Forelimb muscle (tissue), 1 donor: ENCODE results near the gene NR3C2. TPM values are rescaled to one million over a fixed set of nuclear protein-coding genes. Genes with fewer than 3 reads are reported as not detected.
"Not testable (repeated sequence)": the region's sequence is repeated elsewhere in the genome, so short reads cannot be mapped to it uniquely, and the experiment has no call there.

Experiments used
- DNase-seq: peaks from one replicate; pipeline ENCODE4 v3.0.0-alpha.2; 2013; ENCODE audit warnings: low read depth
- polyA plus RNA-seq: library from polyadenylated mRNA; unstranded; fragments of 120-200 nt; gene quantifications from one replicate; pipeline ENCODE4 v1.2.1, GENCODE V29; 2013; ENCODE audit not compliant: insufficient read length

Gene NR3C2
- polyA plus RNA-seq, 1 donor: 14.1 TPM

DNA sequence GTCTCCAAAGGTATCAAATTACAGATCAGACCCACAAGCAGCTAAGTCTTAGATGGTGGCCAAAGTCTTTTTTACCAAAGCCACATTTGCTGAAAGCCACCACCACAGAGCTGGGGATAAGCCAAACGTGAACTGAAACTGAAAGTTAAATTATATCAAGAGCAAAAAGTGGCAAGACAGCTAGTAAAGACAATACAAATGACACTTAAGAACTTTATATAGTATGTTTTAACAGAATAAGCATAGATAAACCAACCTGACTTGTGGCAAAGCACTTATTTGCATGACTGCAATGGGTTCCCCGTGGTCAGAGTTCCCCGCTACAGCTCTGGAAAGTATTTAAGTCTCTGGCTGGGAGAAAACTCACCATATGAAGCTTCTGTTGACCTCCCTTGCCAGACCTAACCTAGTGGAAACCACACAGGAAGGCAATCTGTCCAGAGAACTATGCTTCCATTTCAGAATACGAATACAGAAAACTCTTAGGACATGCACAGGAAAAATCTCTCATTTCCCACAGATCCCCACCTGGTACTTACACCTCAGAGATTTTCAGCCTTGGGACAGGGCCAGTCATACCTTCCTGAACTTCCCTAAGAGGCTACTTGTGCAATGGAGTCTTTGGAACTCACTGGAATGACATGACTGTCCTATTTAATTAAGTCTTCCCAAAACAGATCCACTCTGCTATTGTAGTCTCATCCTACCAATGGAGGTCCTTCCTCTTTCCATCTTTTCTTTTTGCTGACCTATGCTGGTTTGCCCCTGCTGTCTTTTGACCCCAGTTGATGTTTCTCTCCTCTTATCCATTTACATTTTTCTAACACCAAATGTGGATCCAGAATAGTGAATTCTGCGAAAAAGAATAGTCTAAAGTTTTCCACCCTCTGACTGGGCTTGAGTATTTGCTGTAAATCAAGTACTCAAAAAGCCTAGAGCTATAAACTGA lies 225.1 kb downstream of the NR3C2 start:
- DNase-seq: no peak

DNA sequence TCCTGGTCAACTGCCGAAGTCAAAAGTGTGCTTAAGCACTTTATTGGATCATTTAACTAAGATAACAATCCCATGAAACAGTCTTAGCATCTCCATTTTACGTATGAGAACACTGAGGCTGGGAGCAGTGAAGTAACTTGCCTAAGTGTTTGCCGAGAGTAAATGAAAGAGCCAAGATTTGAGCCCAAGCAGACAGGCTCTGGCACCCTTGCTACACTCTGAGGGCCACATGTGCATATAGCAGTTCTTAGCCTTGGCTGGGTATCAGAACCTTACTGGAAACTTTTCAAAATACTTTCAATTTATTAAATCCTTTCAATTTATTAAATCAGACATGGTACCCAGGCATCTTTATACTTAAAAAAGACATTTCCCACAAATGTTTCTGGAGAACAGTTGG lies 225.9 kb downstream of the NR3C2 start:
- no peak for DNase-seq

DNA sequence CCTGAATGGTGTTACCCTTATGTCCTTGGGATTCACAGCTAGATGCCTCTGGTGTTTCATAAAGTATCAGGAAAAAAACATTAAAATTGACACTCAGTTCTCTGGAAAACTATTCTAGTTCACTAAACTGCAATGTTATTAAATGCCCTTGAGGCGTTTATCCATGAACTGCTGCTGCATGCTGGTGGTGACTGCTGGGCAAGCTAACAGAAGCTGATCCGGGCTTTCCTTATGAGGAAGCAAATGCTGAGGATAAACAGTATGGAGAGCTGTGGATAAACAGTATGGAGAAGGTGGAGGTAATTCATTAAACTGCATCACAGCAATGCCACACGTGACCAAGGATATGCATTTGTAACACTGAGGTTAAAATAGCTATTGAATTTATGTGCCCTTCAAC lies 227.0 kb downstream of the NR3C2 start:
- no peak for DNase-seq

GRCh38 chr4:148214529-148215166 lies 227.6 kb downstream of the NR3C2 start:
- no peak for DNase-seq

- no peak for DNase-seq
These were observed 230.7 kb downstream of the NR3C2 start for GRCh38 chr4:148211533-148211932.

- DNase-seq: no peak
These were observed 231.6 kb downstream of the NR3C2 start for GRCh38 chr4:148210661-148211060.

- DNase-seq: no peak
These were observed 235.1 kb downstream of the NR3C2 start for GRCh38 chr4:148207068-148207467.

- no peak for DNase-seq
These were observed 236.7 kb downstream of the NR3C2 start for GRCh38 chr4:148205476-148205875.

- no peak for DNase-seq
These were observed 237.3 kb downstream of the NR3C2 start for GRCh38 chr4:148204892-148205291.

DNA sequence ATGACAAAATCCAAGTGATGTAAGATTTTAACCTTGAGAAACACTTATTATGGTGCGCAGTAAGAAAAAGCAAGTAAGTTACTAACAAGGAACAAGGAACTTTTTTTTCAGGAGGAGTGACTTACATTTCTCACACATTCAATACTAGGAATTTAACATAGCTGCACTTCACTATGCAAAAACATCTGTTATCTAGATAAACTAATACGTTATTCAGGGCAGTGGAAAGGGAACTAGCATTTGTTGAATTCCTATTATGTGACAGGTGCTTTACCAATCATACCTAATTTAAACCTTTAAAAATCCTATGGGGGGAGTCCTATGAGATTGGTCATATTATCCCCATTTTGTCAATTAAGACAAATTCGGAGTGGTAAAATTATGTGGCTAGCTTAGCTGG lies 238.0 kb downstream of the NR3C2 start:
- DNase-seq: no peak

DNA sequence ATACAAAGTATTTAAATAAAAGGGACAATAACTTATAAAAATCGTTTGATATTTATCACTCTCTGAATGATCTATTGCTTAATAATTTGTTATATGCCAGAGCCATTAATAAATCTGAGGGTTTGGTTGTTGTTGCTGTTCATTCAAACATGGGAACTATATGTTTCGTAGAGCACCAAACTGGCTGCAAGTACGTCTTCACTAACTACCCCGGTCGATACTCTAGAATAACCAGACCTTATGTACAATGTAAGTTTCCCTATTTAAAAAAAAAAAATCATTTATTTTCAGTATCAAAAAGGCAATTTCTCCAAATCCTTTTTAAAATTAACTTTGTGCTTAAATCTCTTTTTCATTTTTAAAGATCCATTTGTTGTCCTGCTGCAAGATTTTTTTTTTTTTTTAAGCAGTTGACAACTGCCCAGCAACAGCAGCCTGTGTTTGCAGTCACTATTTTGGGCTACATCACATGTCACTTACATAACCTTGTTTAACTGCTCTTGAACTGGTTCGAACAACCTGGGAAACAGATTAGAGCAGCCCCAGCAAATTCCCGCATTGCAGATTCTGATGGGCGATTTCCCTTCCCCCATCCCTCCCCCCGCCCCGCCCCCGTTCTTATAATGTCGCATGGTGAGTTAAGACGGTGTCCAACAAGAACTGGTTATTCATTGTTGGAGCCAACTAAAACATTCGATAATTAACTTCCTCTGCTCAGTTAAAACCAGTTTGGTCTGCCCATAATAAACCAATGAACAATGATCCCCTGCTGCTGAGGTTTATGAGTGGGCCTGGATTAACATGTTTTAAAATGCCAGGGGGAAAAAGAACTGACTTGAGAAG lies 238.9 kb downstream of the NR3C2 start:
- no peak for DNase-seq

GRCh38 chr4:148200960-148201359 lies 241.3 kb downstream of the NR3C2 start:
- DNase-seq: no peak

GRCh38 chr4:148196164-148196563 lies 246.1 kb downstream of the NR3C2 start:
- no peak for DNase-seq

DNA sequence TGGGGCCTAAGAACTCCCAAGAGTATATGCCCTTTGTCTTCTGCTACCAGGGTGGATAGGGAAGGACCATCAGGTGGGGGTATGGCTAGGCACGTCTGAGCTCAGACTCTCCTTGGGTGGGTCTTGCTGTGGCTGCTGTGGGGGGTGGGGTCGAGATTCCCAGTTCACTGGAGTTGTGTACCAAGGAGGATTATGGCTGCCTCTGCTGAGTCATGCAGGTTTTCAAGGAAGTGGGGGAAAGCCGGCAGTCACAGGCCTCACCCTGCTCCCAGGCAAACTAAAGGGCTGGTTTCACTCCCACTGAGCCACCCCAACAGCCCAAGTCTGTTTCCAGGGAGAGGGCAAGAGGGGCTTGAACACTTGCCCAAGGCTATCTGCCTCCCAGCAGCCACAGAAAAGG lies 249.7 kb downstream of the NR3C2 start:
- no peak for DNase-seq

DNA sequence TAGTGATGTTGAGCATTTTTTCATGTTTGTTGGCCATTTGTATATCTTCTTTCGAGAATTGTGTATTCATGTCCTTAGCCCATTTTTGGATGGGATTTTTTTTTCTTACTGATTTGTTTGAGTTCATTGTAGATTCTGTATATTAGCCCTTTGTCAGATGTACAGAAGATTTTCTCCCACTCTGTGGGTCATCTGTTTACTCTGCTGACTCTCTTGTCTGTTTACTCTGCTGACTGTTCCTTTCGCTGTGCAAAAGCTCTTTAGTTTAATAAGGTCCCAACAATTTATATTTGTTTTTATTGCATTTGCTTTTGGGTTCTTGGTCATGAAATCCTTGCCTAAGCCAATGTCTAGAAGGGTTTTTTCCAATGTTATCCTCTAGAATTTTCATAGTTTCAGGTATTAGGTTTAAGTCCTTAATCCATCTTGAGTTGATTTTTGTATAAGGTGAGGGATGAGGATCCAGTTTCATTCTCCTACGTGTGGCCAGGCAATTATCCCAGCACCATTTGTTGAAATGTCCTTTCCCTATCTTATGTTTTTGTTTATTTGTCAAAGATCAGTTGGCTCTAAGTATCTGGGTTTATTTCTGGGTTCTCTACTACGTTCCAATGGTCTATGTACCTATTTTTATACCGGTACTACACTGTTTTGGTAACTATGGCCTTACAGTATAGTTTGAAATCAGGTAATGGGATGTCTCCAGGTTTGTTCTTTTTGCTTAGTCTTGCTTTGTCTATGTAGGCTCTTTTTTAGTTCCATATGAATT lies 254.6 kb downstream of the NR3C2 start:
- DNase-seq: not testable (repeated sequence)

DNA sequence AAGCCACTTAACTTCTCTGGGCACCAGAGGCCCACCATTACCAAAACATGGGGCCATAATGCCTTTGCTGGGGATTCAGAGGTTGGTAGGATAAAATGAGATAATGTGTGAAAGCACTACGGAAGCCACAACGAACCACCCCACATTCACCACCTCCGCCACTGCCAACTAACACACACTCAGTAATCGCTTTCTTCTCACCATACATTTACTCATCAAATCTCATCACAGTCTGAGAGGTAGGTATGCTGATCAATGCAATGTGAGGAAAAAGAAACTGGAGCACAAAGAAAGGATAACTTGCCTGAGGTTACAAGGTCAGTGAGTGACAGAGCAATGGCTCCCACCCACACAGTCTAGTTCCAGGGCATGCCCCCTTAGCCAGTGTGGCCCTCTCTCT lies 257.3 kb downstream of the NR3C2 start:
- DNase-seq: no peak

DNA sequence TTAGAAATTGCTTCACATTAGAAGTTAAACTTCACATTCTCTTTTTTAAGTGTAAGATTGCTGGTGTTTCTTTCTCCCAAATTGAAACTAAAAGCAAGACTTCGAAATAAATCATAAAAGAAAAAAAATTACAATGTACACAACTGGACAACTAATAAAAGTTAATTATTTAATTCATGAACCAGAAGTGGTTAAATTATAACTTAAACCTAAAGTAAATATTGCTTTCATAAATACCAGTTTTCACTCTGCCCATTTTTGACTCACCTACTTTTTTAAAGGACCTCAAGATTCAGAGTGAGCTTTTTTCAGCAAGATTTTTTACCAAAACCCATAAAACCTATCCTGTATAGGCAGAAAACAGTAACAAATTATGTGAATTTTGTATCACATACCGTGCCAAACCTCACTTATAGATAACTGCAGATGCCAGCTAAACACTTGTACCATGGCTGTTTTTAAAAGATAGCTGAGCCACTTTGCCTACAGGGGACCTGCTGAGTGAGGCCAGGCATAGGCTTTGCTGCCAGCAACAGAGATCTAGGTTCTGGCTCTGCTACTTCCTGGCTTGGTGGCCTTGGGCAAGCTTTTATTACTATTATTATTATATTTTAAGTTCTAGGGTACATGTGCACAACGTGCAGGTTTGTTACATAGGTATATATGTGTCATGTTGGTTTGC lies 259.8 kb downstream of the NR3C2 start:
- DNase-seq: no peak

- DNase-seq: no peak
These were observed 268.7 kb downstream of the NR3C2 start for GRCh38 chr4:148173397-148174017.

- no peak for DNase-seq
These were observed 270.6 kb downstream of the NR3C2 start for GRCh38 chr4:148171596-148171995.
